Astrocyte (in vitro differentiated cells and primary cell): ENCODE results near the gene FYN. TPM values are rescaled to one million over a fixed set of nuclear protein-coding genes. Genes with fewer than 3 reads are reported as not detected.

Experiments
- DNase-seq: peaks from one replicate; pipeline ENCODE4 v3.0.0-alpha.2; 2010; ENCODE audit warnings: low read depth
- FAIRE-seq: peaks from 2 replicates; lab custom pipeline; 2011; peaks lifted over from hg19 to GRCh38; lab: Jason Lieb, UNC
- H2AFZ ChIP-seq: 2 replicates; pipeline ENCODE4 v1.6.0; 2012; ENCODE audit warnings: low read depth, low read length, inconsistent platforms
- H3K27ac ChIP-seq: 2 replicates; pipeline ENCODE4 v1.5.1; 2011; ENCODE audit warnings: low read depth, low read length, inconsistent platforms
- H3K27me3 ChIP-seq: 2 replicates; pipeline ENCODE4 v1.6.0; 2011; ENCODE audit warnings: low read length, inconsistent platforms; ENCODE audit not compliant: insufficient read depth
- H3K36me3 ChIP-seq: 2 replicates; pipeline ENCODE4 v1.5.1; 2011; ENCODE audit warnings: low read length, inconsistent platforms; ENCODE audit not compliant: insufficient read depth
- H3K4me1 ChIP-seq: 2 replicates; pipeline ENCODE4 v1.5.1; 2011; ENCODE audit warnings: low read length, inconsistent platforms; ENCODE audit not compliant: insufficient read depth
- H3K4me2 ChIP-seq: 2 replicates; pipeline ENCODE4 v1.6.0; 2012; ENCODE audit warnings: low read length, inconsistent platforms
- H3K4me3 ChIP-seq: 2 replicates; pipeline ENCODE4 v1.5.1; 2011; ENCODE audit warnings: low read depth, mild to moderate bottlenecking, low read length, inconsistent platforms; ENCODE audit not compliant: insufficient read depth
- H3K79me2 ChIP-seq: 2 replicates; pipeline ENCODE4 v1.6.0; 2012; ENCODE audit warnings: mild to moderate bottlenecking, low read length, inconsistent platforms; ENCODE audit not compliant: insufficient read depth
- H3K9ac ChIP-seq: 2 replicates; pipeline ENCODE4 v1.6.0; 2012; ENCODE audit warnings: mild to moderate bottlenecking, low read length, inconsistent platforms
- H3K9me3 ChIP-seq: 2 replicates; pipeline ENCODE4 v1.5.1; 2012; ENCODE audit warnings: low read depth, mild to moderate bottlenecking, low read length, inconsistent platforms; ENCODE audit not compliant: insufficient read depth
- H4K20me1 ChIP-seq: 2 replicates; pipeline ENCODE4 v1.6.0; 2012; ENCODE audit warnings: low read length, inconsistent platforms; ENCODE audit not compliant: insufficient read depth
- H3K27ac Mint-ChIP-seq: one replicate; pipeline ENCODE4 v1.8.0; 2021; ENCODE audit warnings: mild to moderate bottlenecking, mixed read lengths; ENCODE audit not compliant: unreplicated experiment
- H3K27me3 Mint-ChIP-seq: one replicate; pipeline ENCODE4 v1.8.0; 2021; ENCODE audit warnings: low read depth, mixed read lengths; ENCODE audit not compliant: unreplicated experiment
- H3K36me3 Mint-ChIP-seq: one replicate; pipeline ENCODE4 v1.8.0; 2021; ENCODE audit warnings: low read depth, mixed read lengths; ENCODE audit not compliant: unreplicated experiment
- H3K4me1 Mint-ChIP-seq: one replicate; pipeline ENCODE4 v1.8.0; 2021; ENCODE audit warnings: low read depth, mixed read lengths; ENCODE audit not compliant: unreplicated experiment
- H3K4me3 Mint-ChIP-seq: one replicate; pipeline ENCODE4 v1.8.0; 2021; ENCODE audit warnings: mild to moderate bottlenecking, moderate library complexity, mixed read lengths; ENCODE audit not compliant: unreplicated experiment
- H3K9me3 Mint-ChIP-seq: one replicate; pipeline ENCODE4 v1.8.0; 2021; ENCODE audit warnings: mild to moderate bottlenecking, mixed read lengths; ENCODE audit not compliant: unreplicated experiment
- EZH2 ChIP-seq: IDR thresholded peaks from 2 replicates; pipeline ENCODE4 v1.6.1; 2012; ENCODE audit warnings: mild to moderate bottlenecking, low read length, inconsistent platforms; ENCODE audit not compliant: insufficient read depth
- total RNA-seq: library from RNA; stranded (reverse); gene quantifications from 2 replicates; pipeline ENCODE4 v1.2.1, GENCODE V29; 2021
- TF ChIP-seq, protein P1 (sequence below): IDR thresholded peaks from 2 replicates; pipeline ENCODE4 v1.5.1; 2011; ENCODE audit warnings: low read depth, mild to moderate bottlenecking, inconsistent platforms, low read length, moderate library complexity; ENCODE audit not compliant: insufficient read depth

Gene FYN
- total RNA-seq, 1 donor from 2014 or later, result 167 TPM

DNA sequence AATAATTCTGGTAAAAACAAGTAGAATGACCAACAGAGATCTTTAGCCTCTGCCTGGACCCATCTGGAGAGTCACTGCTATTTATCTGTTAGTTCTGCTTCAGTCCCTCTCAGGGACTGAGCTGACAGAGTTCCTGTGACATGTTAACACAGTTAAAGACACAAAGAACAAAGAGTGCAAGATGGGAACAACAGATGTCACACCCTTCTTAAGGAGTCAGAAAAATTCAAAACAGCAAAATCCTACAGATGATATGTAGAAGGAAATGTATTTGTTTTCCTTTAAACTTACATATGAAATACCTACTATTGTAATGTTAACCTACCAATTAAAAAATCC, 102.2 kb downstream of the FYN start:
- Mint-ChIP-seq H3K9me3 (no peaks in the 10 kb centered on the region), H3K4me1 (peaks cover 66% of the 10 kb centered on the region), H3K4me3 (no peak overlapping the region), H3K36me3 (peaks cover 6% of the 10 kb centered on the region), H3K27ac (no peak overlapping the region), H3K27me3 (no peaks in the 10 kb centered on the region)
- no peak for TF ChIP-seq EZH2
- TF ChIP-seq, protein P1, sequence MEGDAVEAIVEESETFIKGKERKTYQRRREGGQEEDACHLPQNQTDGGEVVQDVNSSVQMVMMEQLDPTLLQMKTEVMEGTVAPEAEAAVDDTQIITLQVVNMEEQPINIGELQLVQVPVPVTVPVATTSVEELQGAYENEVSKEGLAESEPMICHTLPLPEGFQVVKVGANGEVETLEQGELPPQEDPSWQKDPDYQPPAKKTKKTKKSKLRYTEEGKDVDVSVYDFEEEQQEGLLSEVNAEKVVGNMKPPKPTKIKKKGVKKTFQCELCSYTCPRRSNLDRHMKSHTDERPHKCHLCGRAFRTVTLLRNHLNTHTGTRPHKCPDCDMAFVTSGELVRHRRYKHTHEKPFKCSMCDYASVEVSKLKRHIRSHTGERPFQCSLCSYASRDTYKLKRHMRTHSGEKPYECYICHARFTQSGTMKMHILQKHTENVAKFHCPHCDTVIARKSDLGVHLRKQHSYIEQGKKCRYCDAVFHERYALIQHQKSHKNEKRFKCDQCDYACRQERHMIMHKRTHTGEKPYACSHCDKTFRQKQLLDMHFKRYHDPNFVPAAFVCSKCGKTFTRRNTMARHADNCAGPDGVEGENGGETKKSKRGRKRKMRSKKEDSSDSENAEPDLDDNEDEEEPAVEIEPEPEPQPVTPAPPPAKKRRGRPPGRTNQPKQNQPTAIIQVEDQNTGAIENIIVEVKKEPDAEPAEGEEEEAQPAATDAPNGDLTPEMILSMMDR, result no peak
- Histone ChIP-seq H3K4me2 (no peak overlapping the region), H3K9me3 (no peaks in the 10 kb centered on the region), H3K9ac (no peak overlapping the region), H3K27me3 (no peaks in the 10 kb centered on the region), H4K20me1 (peaks cover 19% of the 10 kb centered on the region), H3K4me1 (peaks cover 9% of the 10 kb centered on the region), H3K4me3 (no peak overlapping the region), H3K27ac (no peak overlapping the region), H3K36me3 (no peaks in the 10 kb centered on the region), H2AFZ (no peak overlapping the region), H3K79me2 (peaks cover 30% of the 10 kb centered on the region)
- no peak for DNase-seq
- no peak for FAIRE-seq

DNA sequence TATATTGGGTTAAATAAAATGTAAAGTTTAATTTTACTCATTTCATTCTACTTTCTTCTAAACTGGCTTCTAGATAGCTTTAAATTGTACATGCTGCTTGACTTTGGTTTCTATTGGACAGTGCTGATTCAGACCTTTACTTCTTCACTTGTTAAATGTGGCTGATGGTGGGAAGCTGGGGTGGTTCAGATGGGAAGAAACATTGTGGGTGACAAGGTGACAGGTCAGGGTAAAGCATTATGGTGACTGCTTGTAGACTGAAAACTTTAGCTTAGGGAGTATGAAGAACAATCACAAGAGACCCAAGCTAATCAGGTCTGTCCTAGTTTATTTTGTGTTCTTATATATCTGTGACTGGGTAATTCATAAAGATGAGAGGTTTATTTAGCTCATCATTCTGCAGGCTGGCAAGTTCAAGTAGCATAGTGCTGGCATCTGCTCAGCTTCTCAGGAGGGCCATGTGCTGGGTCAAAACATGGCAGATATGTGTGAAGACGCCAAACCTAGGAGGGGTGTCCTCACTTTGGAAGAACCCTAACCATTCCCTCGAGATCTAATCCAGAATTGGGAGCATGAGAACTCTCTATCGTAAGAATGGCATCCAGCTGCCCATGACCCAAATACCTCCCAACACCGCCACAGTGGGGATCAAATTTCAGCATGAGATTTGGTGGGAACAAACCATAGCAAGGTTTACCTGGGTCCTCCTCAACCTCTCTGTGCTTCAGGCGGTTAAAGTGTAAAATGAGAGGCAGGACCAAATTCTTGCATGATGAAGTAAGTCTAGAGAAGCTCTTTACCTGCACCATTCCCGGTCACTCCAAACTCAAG, 102.8 kb downstream of the FYN start:
- peaks cover 6% of the 10 kb centered on the region for H3K36me3 Mint-ChIP-seq
- Histone ChIP-seq H3K4me1 (peaks cover 10% of the 10 kb centered on the region), H4K20me1 (peaks cover 20% of the 10 kb centered on the region), H3K9ac (no peak overlapping the region), H3K4me3 (no peak overlapping the region), H3K79me2 (peaks cover 32% of the 10 kb centered on the region), H3K9me3 (no peaks in the 10 kb centered on the region), H3K27ac (no peak overlapping the region), H3K27me3 (no peaks in the 10 kb centered on the region), H3K4me2 (no peak overlapping the region), H2AFZ (no peak overlapping the region), H3K36me3 (no peaks in the 10 kb centered on the region)
- no peaks in the 10 kb centered on the region for H3K9me3 Mint-ChIP-seq
- no peak overlapping the region for H3K4me3 Mint-ChIP-seq
- H3K27ac Mint-ChIP-seq, result no peak overlapping the region
- no peak for TF ChIP-seq EZH2
- TF ChIP-seq, protein P1, result no peak
- no peak for FAIRE-seq
- H3K4me1 Mint-ChIP-seq, result peaks cover 67% of the 10 kb centered on the region
- no peak for DNase-seq
- H3K27me3 Mint-ChIP-seq, result no peaks in the 10 kb centered on the region
